ENCODE results near the gene FKBP2.

DNA sequence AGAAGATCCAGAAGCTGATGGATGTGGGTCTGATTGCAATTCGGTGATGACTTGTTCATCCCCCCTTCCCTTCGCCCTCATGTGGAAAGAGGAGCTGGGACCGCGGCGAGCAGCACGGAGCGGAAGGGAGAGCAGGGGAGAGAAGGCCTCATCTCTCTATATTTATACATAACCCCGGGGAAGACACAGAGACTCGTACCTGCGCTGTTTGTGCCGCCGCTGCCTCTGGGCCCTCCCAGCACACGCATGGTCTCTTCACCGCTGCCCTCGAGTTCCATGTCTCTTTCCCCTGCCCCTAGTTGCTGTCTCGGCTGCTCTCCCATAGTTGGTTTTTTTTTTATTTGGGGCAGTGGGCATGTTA lies 36.8 kb upstream of the FKBP2 start:
- TF ChIP-seq CTCF (IDR thresholded peaks at IDR 0.05 in 4 of 5, conservative IDR thresholded peaks at IDR 0.05 in 1 of 5) (no peak), POLR2A (IDR thresholded peaks at IDR 0.05) (no peak)

Measured in gastrocnemius medialis (tissue), 4 donors.